Astrocyte of the cerebellum (primary cell): ENCODE measurements around the gene HRH4.

Experiments used
- DNase-seq: peaks from one replicate; pipeline ENCODE4 v3.0.0-alpha.2; 2011; ENCODE audit warnings: low read depth
- H3K4me3 ChIP-seq: 2 replicates; pipeline ENCODE4 v1.5.1; 2011; ENCODE audit warnings: mild to moderate bottlenecking, low read depth, low read length, moderate library complexity
- CTCF ChIP-seq: IDR thresholded peaks from 2 replicates; pipeline ENCODE4 v1.5.1; 2012; ENCODE audit warnings: low read length, low read depth, moderate library complexity, mild to moderate bottlenecking; ENCODE audit errors: missing control alignments
- in situ Hi-C: cut with HindIII; loops from 2 replicates; pipeline ENCODE4 v1.10.0; 2017; ENCODE audit warnings: low sequenced_read_pairs

The HRH4 gene

GRCh38 chr18:24426398-24427294 is 33.8 kb upstream of the HRH4 start, which contains the start of gene IMPACT:
TSS of gene IMPACT (plus strand) at chr18:24426670. CDS start at chr18:24426757, 87 bp downstream.
- in situ Hi-C loops = no loop called here
- peak; percentile 20 for DNase-seq
- no peak for TF ChIP-seq CTCF

GRCh38 chr18:24427484-24427883 is 33.0 kb upstream of the HRH4 start:
- in situ Hi-C loops = no loop called here
- no peak for TF ChIP-seq CTCF
- H3K4me3 ChIP-seq = peak overlapping the region; percentile 69
- no peak for DNase-seq

More at GRCh38 chr18:24426398-24427294, 33.8 kb upstream of the HRH4 start, which contains the start of gene IMPACT:
- H3K4me3 ChIP-seq = peak within 1 kb of the TSS; percentile 69

GRCh38 chr18:24428709-24429108 is 31.7 kb upstream of the HRH4 start:
- peak; percentile 12 for TF ChIP-seq CTCF
- DNase-seq = no peak
- H3K4me3 ChIP-seq = no peak overlapping the region
- in situ Hi-C loops = no loop called here

- in situ Hi-C loops = no loop called here
- no peak overlapping the region for H3K4me3 ChIP-seq
- no peak for DNase-seq
- TF ChIP-seq CTCF = no peak
These were observed 31.2 kb upstream of the HRH4 start for GRCh38 chr18:24429188-24429587.

- DNase-seq = no peak
- in situ Hi-C loops = no loop called here
- no peak for TF ChIP-seq CTCF
- no peak overlapping the region for H3K4me3 ChIP-seq
These were observed 27.8 kb upstream of the HRH4 start for GRCh38 chr18:24432618-24433017.

GRCh38 chr18:24436939-24437338 is 23.5 kb upstream of the HRH4 start:
- no peak for DNase-seq
- in situ Hi-C loops = no loop called here
- TF ChIP-seq CTCF = no peak
- no peak overlapping the region for H3K4me3 ChIP-seq
